ENCODE data around the gene SMAD3.

Gene SMAD3

GRCh38 chr15:67106764-67107013 is 41.3 kb downstream of the SMAD3 start:
- Mint-ChIP-seq H3K36me3 (peaks cover 19% of the 10 kb centered on the region), H3K4me3 (no peak overlapping the region), H3K9me3 (peaks cover 4% of the 10 kb centered on the region), H3K27me3 (no peaks in the 10 kb centered on the region), H3K27ac (no peak overlapping the region), H3K4me1 (peaks cover 57% of the 10 kb centered on the region)
- no peak for DNase-seq (ENCODE audit: low spot score in 2 of 2)
- no peak for ATAC-seq (ENCODE audit: low read depth)

- H3K4me3 Mint-ChIP-seq = no peak overlapping the region
- no peak for ATAC-seq (ENCODE audit: low read depth)
Measured at GRCh38 chr15:67107014-67107812, 41.8 kb downstream of the SMAD3 start.

GRCh38 chr15:67108122-67108961 is 42.9 kb downstream of the SMAD3 start:
- no peak for DNase-seq (ENCODE audit: low spot score in 2 of 2)
- Mint-ChIP-seq H3K4me1 (peaks cover 57% of the 10 kb centered on the region), H3K27me3 (no peaks in the 10 kb centered on the region), H3K9me3 (peaks cover 4% of the 10 kb centered on the region), H3K27ac (peak overlapping the region; percentile 96), H3K4me3 (peak overlapping the region; percentile 30), H3K36me3 (peaks cover 19% of the 10 kb centered on the region)
- no peak for ATAC-seq (ENCODE audit: low read depth)

More at GRCh38 chr15:67107014-67107812, 41.8 kb downstream of the SMAD3 start:
- peak overlapping the region; percentile 96 for H3K27ac Mint-ChIP-seq
- no peak for DNase-seq (ENCODE audit: low spot score in 2 of 2)
- no peaks in the 10 kb centered on the region for H3K27me3 Mint-ChIP-seq
- H3K9me3 Mint-ChIP-seq = peaks cover 4% of the 10 kb centered on the region
- H3K4me1 Mint-ChIP-seq = peaks cover 57% of the 10 kb centered on the region
- peaks cover 19% of the 10 kb centered on the region for H3K36me3 Mint-ChIP-seq

- H3K27me3 Mint-ChIP-seq = no peaks in the 10 kb centered on the region
- H3K27ac Mint-ChIP-seq = peak overlapping the region; percentile 96
- ATAC-seq (ENCODE audit: low read depth) = peak; percentile 83
- peaks cover 19% of the 10 kb centered on the region for H3K36me3 Mint-ChIP-seq
- H3K4me3 Mint-ChIP-seq = peak overlapping the region; percentile 43
- DNase-seq (ENCODE audit: low spot score in 2 of 2) = peak; percentile 62 to 74
- peaks cover 64% of the 10 kb centered on the region for H3K4me1 Mint-ChIP-seq
- H3K9me3 Mint-ChIP-seq = peaks cover 4% of the 10 kb centered on the region
Measured at GRCh38 chr15:67109141-67110034, 44.0 kb downstream of the SMAD3 start.

- H3K4me1 Mint-ChIP-seq = peaks cover 68% of the 10 kb centered on the region
Measured at GRCh38 chr15:67110361-67110781, 45.0 kb downstream of the SMAD3 start.

GRCh38 chr15:67110958-67111864 is 45.8 kb downstream of the SMAD3 start:
- peak overlapping the region; percentile 96 for H3K27ac Mint-ChIP-seq
- H3K4me1 Mint-ChIP-seq = peaks cover 67% of the 10 kb centered on the region
- H3K4me3 Mint-ChIP-seq = peak overlapping the region; percentile 64

More at GRCh38 chr15:67110361-67110781, 45.0 kb downstream of the SMAD3 start:
- H3K4me3 Mint-ChIP-seq = peak overlapping the region; percentile 64
- no peaks in the 10 kb centered on the region for H3K27me3 Mint-ChIP-seq
- H3K27ac Mint-ChIP-seq = peak overlapping the region; percentile 96
- ATAC-seq (ENCODE audit: low read depth) = peak; percentile 70
- peaks cover 4% of the 10 kb centered on the region for H3K9me3 Mint-ChIP-seq
- peaks cover 19% of the 10 kb centered on the region for H3K36me3 Mint-ChIP-seq
- DNase-seq (ENCODE audit: low spot score in 2 of 2) = peak; percentile 59 to 60

GRCh38 chr15:67114046-67114445 is 48.6 kb downstream of the SMAD3 start:
- ATAC-seq (ENCODE audit: low read depth) = no peak
- H3K36me3 Mint-ChIP-seq = peaks cover 11% of the 10 kb centered on the region
- peaks cover 69% of the 10 kb centered on the region for H3K4me1 Mint-ChIP-seq
- H3K9me3 Mint-ChIP-seq = peaks cover 6% of the 10 kb centered on the region
- no peak for DNase-seq (ENCODE audit: low spot score in 2 of 2)
- no peaks in the 10 kb centered on the region for H3K27me3 Mint-ChIP-seq
- no peak overlapping the region for H3K4me3 Mint-ChIP-seq
- peak overlapping the region; percentile 97 for H3K27ac Mint-ChIP-seq

More at GRCh38 chr15:67110958-67111864, 45.8 kb downstream of the SMAD3 start:
- peaks cover 14% of the 10 kb centered on the region for H3K36me3 Mint-ChIP-seq
- H3K9me3 Mint-ChIP-seq = peaks cover 4% of the 10 kb centered on the region
- peak; percentile 21 for ATAC-seq (ENCODE audit: low read depth)
- no peak for DNase-seq (ENCODE audit: low spot score in 2 of 2)
- H3K27me3 Mint-ChIP-seq = no peaks in the 10 kb centered on the region

- Mint-ChIP-seq H3K4me3 (no peak overlapping the region), H3K36me3 (peaks cover 13% of the 10 kb centered on the region), H3K27ac (peak overlapping the region; percentile 97), H3K27me3 (no peaks in the 10 kb centered on the region), H3K9me3 (peaks cover 6% of the 10 kb centered on the region), H3K4me1 (peaks cover 67% of the 10 kb centered on the region)
- no peak for DNase-seq (ENCODE audit: low spot score in 2 of 2)
- no peak for ATAC-seq (ENCODE audit: low read depth)
Measured at GRCh38 chr15:67114846-67115585, 49.6 kb downstream of the SMAD3 start.

- Mint-ChIP-seq H3K27ac (peak overlapping the region; percentile 97), H3K27me3 (no peaks in the 10 kb centered on the region), H3K4me3 (peak overlapping the region; percentile 49), H3K9me3 (peaks cover 6% of the 10 kb centered on the region), H3K36me3 (peaks cover 13% of the 10 kb centered on the region), H3K4me1 (peaks cover 66% of the 10 kb centered on the region)
- no peak for DNase-seq (ENCODE audit: low spot score in 2 of 2)
- ATAC-seq (ENCODE audit: low read depth) = peak; percentile 60
Measured at GRCh38 chr15:67115586-67115969, 50.2 kb downstream of the SMAD3 start.

- peaks cover 65% of the 10 kb centered on the region for H3K4me1 Mint-ChIP-seq
- peaks cover 8% of the 10 kb centered on the region for H3K36me3 Mint-ChIP-seq
- H3K27me3 Mint-ChIP-seq = no peaks in the 10 kb centered on the region
- H3K9me3 Mint-ChIP-seq = peaks cover 2% of the 10 kb centered on the region
- DNase-seq (ENCODE audit: low spot score in 2 of 2) (no peak), ATAC-seq (ENCODE audit: low read depth) (peak; percentile 11)
- H3K4me3 Mint-ChIP-seq = peak overlapping the region; percentile 22
- peak overlapping the region; percentile 97 for H3K27ac Mint-ChIP-seq
Measured at GRCh38 chr15:67116742-67117141, 51.3 kb downstream of the SMAD3 start.

GRCh38 chr15:67117370-67117769 is 52.0 kb downstream of the SMAD3 start:
- peaks cover 2% of the 10 kb centered on the region for H3K9me3 Mint-ChIP-seq
- peak overlapping the region; percentile 97 for H3K27ac Mint-ChIP-seq
- H3K4me1 Mint-ChIP-seq = peaks cover 65% of the 10 kb centered on the region
- H3K36me3 Mint-ChIP-seq = peaks cover 8% of the 10 kb centered on the region
- ATAC-seq (ENCODE audit: low read depth) (no peak), DNase-seq (ENCODE audit: low spot score in 2 of 2) (no peak)
- no peaks in the 10 kb centered on the region for H3K27me3 Mint-ChIP-seq
- peak overlapping the region; percentile 22 for H3K4me3 Mint-ChIP-seq

- Mint-ChIP-seq H3K9me3 (peaks cover 2% of the 10 kb centered on the region), H3K27ac (peak overlapping the region; percentile 97), H3K4me1 (peaks cover 62% of the 10 kb centered on the region), H3K27me3 (no peaks in the 10 kb centered on the region), H3K4me3 (peak overlapping the region; percentile 27), H3K36me3 (peaks cover 8% of the 10 kb centered on the region)
- ATAC-seq (ENCODE audit: low read depth) (no peak), DNase-seq (ENCODE audit: low spot score in 2 of 2) (no peak)
Measured at GRCh38 chr15:67118808-67119207, 53.4 kb downstream of the SMAD3 start.
